Endothelial cell of umbilical vein (primary cell): ENCODE results near the gene SRGAP1. TPM values are rescaled to one million over a fixed set of nuclear protein-coding genes. Genes with fewer than 3 reads are reported as not detected.

ENCODE experiments used
- BruUV-seq: library from RNA; stranded (reverse); fragments of 400-500 nt; replicated peaks from 2 replicates; lab custom pipeline; 2021; lab: Mats Ljungman, UMichigan
- CTCF ChIA-PET: fragments of 300-600, 350-600 bp; sonication (Branson Sonifier 250); formaldehyde crosslinking; loops from one replicate; lab custom pipeline; 2021; ENCODE audit warnings: antibody characterized with exemption, inconsistent platforms; lab: Charles Lee
- POLR2A ChIA-PET: fragments of 300-600, 350-600 bp; sonication (Branson Sonifier 250); formaldehyde crosslinking; loops from one replicate; lab custom pipeline; 2021; ENCODE audit warnings: antibody characterized with exemption, inconsistent platforms; lab: Charles Lee
- DNase-seq: peaks from one replicate; pipeline ENCODE4 v3.0.0-alpha.2; 2011; ENCODE audit warnings: low read depth, low spot score
- FAIRE-seq: peaks from 2 replicates; lab custom pipeline; 2011; peaks lifted over from hg19 to GRCh38; lab: Jason Lieb, UNC
- H2AFZ ChIP-seq: 2 replicates; pipeline ENCODE4 v1.6.0; 2012; ENCODE audit warnings: low read depth, low read length, control low read depth, inconsistent platforms
- H3K27ac ChIP-seq: 2 replicates; pipeline ENCODE4 v1.5.1; 2011; ENCODE audit warnings: low read depth, mild to moderate bottlenecking, control low read depth, low read length, moderate library complexity; ENCODE audit not compliant: insufficient read depth
- H3K27me3 ChIP-seq, 2 experiments: 2 replicates each; pipeline versions ENCODE4 v1.6.0 to v1.6.1; 2011; ENCODE audit warnings: low read length in 2 of 2, mixed read lengths in 1 of 2; ENCODE audit not compliant: control insufficient read depth in 2 of 2, insufficient read depth in 2 of 2
- H3K36me3 ChIP-seq, 2 experiments: 2 replicates in 1 of 2; 3 replicates in 1 of 2; pipeline ENCODE4 v1.5.1; 2011; ENCODE audit warnings: low read length in 2 of 2, mild to moderate bottlenecking in 1 of 2, moderate library complexity in 1 of 2; ENCODE audit not compliant: control insufficient read depth in 2 of 2, insufficient read depth in 2 of 2; ENCODE audit errors: extremely low read depth in 1 of 2
- H3K4me1 ChIP-seq: 3 replicates; pipeline ENCODE4 v1.5.1; 2011; ENCODE audit warnings: mild to moderate bottlenecking, low read length; ENCODE audit not compliant: control insufficient read depth, insufficient read depth; ENCODE audit errors: extremely low read depth
- H3K4me2 ChIP-seq: 2 replicates; pipeline ENCODE4 v1.6.1; 2011; ENCODE audit warnings: low read length, control low read depth, mixed read lengths; ENCODE audit not compliant: insufficient read depth
- H3K4me3 ChIP-seq, 3 experiments: fragments of 200-600 bp in 1 of 3; sonication (generic), shearing (Covaris generic) in 1 of 3; replicated peaks in 1 of 3; 2 replicates each; pipeline ENCODE4 v1.5.1; 2011 to 2016; ENCODE audit warnings: control low read depth in 3 of 3, low read length in 3 of 3, mild to moderate bottlenecking in 2 of 3, inconsistent platforms in 1 of 3, low read depth in 1 of 3, moderate library complexity in 1 of 3; ENCODE audit not compliant: insufficient read depth in 1 of 3
- H3K79me2 ChIP-seq: 2 replicates; pipeline ENCODE4 v1.6.0; 2012; ENCODE audit warnings: low read length, inconsistent platforms; ENCODE audit not compliant: control insufficient read depth, insufficient read depth
- H3K9ac ChIP-seq: replicated peaks from 2 replicates; pipeline ENCODE3; 2011; ENCODE audit warnings: low read length, control low read depth; ENCODE audit not compliant: insufficient read depth; ENCODE audit errors: extremely low read depth
- H3K9me1 ChIP-seq: replicated peaks from 3 replicates; pipeline ENCODE4 v1.6.0; 2011; ENCODE audit warnings: mild to moderate bottlenecking, low read length; ENCODE audit not compliant: control insufficient read depth, insufficient read depth; ENCODE audit errors: extremely low read depth
- H3K9me3 ChIP-seq: replicated peaks from 2 replicates; pipeline ENCODE4 v1.5.1; 2012; ENCODE audit warnings: low read length, inconsistent platforms; ENCODE audit not compliant: control insufficient read depth, insufficient read depth
- H4K20me1 ChIP-seq: replicated peaks from 2 replicates; pipeline ENCODE3; 2011; ENCODE audit warnings: mild to moderate bottlenecking, low read length; ENCODE audit not compliant: control insufficient read depth, insufficient read depth; ENCODE audit errors: extremely low read depth
- CTCF ChIP-seq, 2 donors: IDR thresholded peaks; 1 replicate in 1 of 2; 2 replicates in 1 of 2; pipeline ENCODE4 v1.5.1; 2011; ENCODE audit warnings: low read length in 2 of 2, mild to moderate bottlenecking in 2 of 2, moderate library complexity in 2 of 2, control low read depth in 1 of 2, inconsistent platforms in 1 of 2, low read depth in 1 of 2; ENCODE audit not compliant: insufficient read depth in 1 of 2; ENCODE audit errors: extremely low read depth in 1 of 2
- EZH2 ChIP-seq: IDR thresholded peaks from 2 replicates; pipeline ENCODE4 v1.6.1; 2012; ENCODE audit warnings: borderline replicate concordance, low read depth, mild to moderate bottlenecking, moderate library complexity, low read length, inconsistent platforms; ENCODE audit not compliant: severe bottlenecking
- FOS ChIP-seq: IDR thresholded peaks from 2 replicates; pipeline ENCODE4 v1.6.1; 2011; ENCODE audit warnings: mild to moderate bottlenecking, low read length, moderate library complexity, borderline replicate concordance; ENCODE audit not compliant: insufficient read depth
- GATA2 ChIP-seq: IDR thresholded peaks from 2 replicates; pipeline ENCODE4 v1.7.0; 2011; ENCODE audit warnings: low read depth, mild to moderate bottlenecking, moderate library complexity, mixed read lengths, low read length; ENCODE audit not compliant: insufficient read length, insufficient read depth
- JUN ChIP-seq: IDR thresholded peaks from 2 replicates; pipeline ENCODE4 v1.6.1; 2011; ENCODE audit warnings: borderline replicate concordance, low read depth; ENCODE audit not compliant: insufficient read length, insufficient read depth
- MAX ChIP-seq: IDR thresholded peaks from 2 replicates; pipeline ENCODE4 v1.6.1; 2011; ENCODE audit not compliant: insufficient read depth, insufficient read length
- MYC ChIP-seq: IDR thresholded peaks from one replicate; pipeline ENCODE4 v1.6.1; 2011; ENCODE audit warnings: mild to moderate bottlenecking, low read depth, low read length
- POLR2A ChIP-seq: IDR thresholded peaks from 2 replicates; pipeline ENCODE4 v1.6.1; 2012; ENCODE audit warnings: low read depth, mild to moderate bottlenecking, control low read depth, low read length
- POLR2AphosphoS5 ChIP-seq: IDR thresholded peaks from 2 replicates; pipeline ENCODE4 v1.6.1; 2012; ENCODE audit warnings: low read depth, mild to moderate bottlenecking, control low read depth, low read length, moderate library complexity; ENCODE audit not compliant: insufficient read depth
- dilution Hi-C: fragments of 300-500 bp; cut with MboI; formaldehyde crosslinking; loops from one replicate; pipeline ENCODE4 v1.15.0; 2019; ENCODE audit warnings: low sequenced_read_pairs; ENCODE audit not compliant: extremely low pct_ligation_motif_present
- intact Hi-C: fragments of 100-400 bp; cut with micrococcal nuclease; formaldehyde crosslinking; loops from one replicate; pipeline ENCODE4 v1.10.0; 2022
- polyA plus RNA-seq, 4 experiments: library from polyadenylated mRNA; depleted of rRNA in 3 of 4; stranded (reverse) in 3 of 4; unstranded in 1 of 4; fragments of >200 nt; gene quantifications; 2 replicates each; pipeline versions ENCODE4 v1.2.1 to v1.2.3, GENCODE V29; 2011 to 2012; ENCODE audit warnings: missing spikeins in 1 of 4
- total RNA-seq: library from RNA; stranded (reverse); gene quantifications from 2 replicates; pipeline ENCODE4 v1.2.3, GENCODE V29; 2021

The SRGAP1 gene
- total and polyA plus RNA-seq, 2 donors (not counting 3 experiments of a cell fraction or from before 2014, with no cell fraction given), result 4.9 to 16.3 TPM

GRCh38 chr12:64107776-64108175 is 263.3 kb downstream of the SRGAP1 start:
- Histone ChIP-seq H3K4me3 (no peak overlapping the region), H3K36me3 (no peaks in the 10 kb centered on the region), H3K27ac (no peak overlapping the region), H3K9ac (no peak overlapping the region), H3K27me3 (no peaks in the 10 kb centered on the region), H3K9me1 (no peaks in the 10 kb centered on the region), H2AFZ (no peak overlapping the region), H4K20me1 (no peaks in the 10 kb centered on the region), H3K4me2 (no peak overlapping the region), H3K4me1 (no peaks in the 10 kb centered on the region), H3K79me2 (no peaks in the 10 kb centered on the region), H3K9me3 (no peaks in the 10 kb centered on the region)
- DNase-seq (no peak), FAIRE-seq (no peak)
- BruUV-seq, result no TSS peak
- POLR2A ChIA-PET, result no interaction called here
- CTCF ChIA-PET, result interaction anchor here (1.1 kb wide), 1 partner anchor 8 kb away, joined by 4 read pairs; no protein-coding TSS in a partner anchor
- dilution Hi-C loops (no loop called here), intact Hi-C loops (no loop called here)
- no peak for TF ChIP-seq GATA2
- no peak for TF ChIP-seq FOS
- no peak for TF ChIP-seq EZH2
- no peak for TF ChIP-seq CTCF (IDR thresholded peaks at IDR 0.05; ENCODE audit: extremely low read depth in 1 of 2, insufficient read depth in 1 of 2, low read depth in 1 of 2, low read length in 2 of 2)
- TF ChIP-seq POLR2AphosphoS5, result no peak
- no peak for TF ChIP-seq MYC
- no peak for TF ChIP-seq POLR2A
- no peak for TF ChIP-seq JUN
- TF ChIP-seq MAX, result no peak
